Fibroblast of peridontal ligament (primary cell): ENCODE results near the gene EFEMP2.

Source experiments
- DNase-seq: peaks from one replicate; pipeline ENCODE4 v3.0.0-alpha.2; 2010; ENCODE audit errors: extremely low read depth

Gene EFEMP2

DNA sequence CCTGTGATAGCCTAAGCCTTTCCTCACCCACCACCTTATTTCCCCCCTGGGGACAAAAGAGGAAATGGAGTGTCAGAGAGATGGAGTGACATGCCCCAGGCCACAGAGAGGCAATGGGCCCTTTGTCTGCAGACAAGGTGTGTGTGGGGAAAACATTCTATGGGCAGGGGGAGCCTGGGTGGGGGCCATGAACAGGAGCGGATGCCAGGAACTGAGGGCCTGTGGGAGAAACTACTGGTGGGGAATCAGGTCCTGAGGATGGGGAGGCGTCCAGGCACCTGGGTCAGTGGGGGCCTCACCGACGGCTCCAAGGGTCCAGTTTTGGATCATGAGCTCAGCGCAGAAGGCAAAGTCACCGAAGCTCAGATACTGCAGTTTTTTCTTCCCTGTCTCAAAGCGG is 12.6 kb upstream of the EFEMP2 start:
- DNase-seq = no peak

DNA sequence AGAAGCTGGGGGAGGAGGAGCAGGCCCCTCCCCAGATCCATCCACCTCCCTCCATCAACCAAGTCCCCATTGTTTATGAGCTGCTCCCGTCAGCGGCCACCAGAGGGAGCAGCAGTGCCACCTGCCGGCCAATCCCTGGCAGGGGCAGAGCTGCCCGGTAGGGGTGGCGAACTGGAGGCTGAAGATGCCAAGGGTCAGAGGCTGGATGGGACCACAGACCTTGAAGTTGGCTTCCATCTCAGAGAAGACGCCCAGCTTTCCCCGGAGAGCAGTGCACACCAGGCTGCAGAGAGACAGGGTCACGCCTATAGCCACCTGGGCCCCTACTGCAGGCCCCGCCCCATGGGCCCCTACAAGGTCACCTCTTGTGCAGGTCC is 12.1 kb upstream of the EFEMP2 start:
- DNase-seq = peak; percentile 66

DNA sequence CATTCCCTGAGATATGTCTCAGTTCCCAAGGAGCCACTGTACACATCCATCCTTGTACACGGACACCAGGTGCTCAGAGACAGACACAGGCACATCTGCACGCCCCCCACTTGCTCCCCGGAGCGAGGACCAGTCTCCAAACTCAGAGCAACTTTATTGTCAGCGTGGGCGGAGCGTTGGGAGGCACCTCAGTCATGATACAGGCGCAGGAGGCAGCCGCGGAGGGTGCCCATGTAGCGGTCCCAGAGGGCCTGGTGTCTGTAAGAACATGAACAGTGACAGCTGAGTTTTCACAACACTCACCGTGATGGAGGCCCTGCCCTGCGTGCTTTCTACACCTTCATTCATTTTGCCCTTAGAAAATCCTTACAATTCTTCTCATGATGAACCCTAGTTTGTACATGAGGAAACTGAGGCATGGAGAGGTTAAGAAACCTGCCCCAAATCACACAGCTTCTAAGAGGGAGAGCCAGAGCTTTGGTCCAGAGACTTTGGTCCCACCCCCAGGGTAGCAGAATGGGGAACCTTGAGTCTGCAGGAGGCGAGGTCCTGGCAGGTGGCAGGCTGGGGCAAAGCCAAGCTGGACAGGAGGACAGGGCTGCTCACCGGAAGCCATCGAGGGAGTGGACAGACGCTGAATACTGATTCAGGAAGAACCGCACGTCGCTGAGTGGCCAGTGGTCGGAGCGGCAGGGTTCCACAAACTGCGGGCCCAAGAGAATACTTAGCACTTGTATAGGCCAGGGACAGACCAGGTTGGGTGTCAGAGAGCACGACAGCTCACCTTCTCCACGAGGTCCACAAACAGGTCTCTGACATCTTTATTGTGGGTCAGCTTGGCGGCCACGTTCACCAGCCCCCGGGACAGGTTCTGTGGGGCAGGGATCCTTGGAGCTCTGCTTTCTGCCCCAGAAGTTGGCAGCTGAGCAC is 11.5 kb upstream of the EFEMP2 start:
- DNase-seq = no peak

DNA sequence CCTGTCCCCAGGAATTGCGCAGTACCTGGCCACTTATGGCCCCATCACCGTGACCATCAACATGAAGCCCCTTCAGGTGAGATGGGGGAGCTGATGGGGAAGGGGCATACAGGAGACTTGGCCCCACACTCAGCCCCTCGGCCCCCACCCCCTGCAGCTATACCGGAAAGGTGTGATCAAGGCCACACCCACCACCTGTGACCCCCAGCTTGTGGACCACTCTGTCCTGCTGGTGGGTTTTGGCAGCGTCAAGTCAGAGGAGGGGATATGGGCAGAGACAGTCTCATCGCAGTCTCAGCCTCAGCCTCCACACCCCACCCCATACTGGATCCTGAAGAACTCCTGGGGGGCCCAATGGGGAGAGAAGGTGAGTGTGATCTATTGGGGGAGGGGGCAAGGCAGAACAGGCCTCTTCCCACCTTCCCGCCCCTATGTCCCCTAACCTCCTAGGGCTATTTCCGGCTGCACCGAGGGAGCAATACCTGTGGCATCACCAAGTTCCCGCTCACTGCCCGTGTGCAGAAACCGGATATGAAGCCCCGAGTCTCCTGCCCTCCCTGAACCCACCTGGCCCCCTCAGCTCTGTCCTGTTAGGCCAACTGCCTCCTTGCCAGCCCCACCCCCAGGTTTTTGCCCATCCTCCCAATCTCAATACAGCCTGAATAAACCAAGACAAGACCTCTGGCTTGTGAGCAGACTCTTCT is 10.6 kb upstream of the EFEMP2 start:
- DNase-seq = no peak

DNA sequence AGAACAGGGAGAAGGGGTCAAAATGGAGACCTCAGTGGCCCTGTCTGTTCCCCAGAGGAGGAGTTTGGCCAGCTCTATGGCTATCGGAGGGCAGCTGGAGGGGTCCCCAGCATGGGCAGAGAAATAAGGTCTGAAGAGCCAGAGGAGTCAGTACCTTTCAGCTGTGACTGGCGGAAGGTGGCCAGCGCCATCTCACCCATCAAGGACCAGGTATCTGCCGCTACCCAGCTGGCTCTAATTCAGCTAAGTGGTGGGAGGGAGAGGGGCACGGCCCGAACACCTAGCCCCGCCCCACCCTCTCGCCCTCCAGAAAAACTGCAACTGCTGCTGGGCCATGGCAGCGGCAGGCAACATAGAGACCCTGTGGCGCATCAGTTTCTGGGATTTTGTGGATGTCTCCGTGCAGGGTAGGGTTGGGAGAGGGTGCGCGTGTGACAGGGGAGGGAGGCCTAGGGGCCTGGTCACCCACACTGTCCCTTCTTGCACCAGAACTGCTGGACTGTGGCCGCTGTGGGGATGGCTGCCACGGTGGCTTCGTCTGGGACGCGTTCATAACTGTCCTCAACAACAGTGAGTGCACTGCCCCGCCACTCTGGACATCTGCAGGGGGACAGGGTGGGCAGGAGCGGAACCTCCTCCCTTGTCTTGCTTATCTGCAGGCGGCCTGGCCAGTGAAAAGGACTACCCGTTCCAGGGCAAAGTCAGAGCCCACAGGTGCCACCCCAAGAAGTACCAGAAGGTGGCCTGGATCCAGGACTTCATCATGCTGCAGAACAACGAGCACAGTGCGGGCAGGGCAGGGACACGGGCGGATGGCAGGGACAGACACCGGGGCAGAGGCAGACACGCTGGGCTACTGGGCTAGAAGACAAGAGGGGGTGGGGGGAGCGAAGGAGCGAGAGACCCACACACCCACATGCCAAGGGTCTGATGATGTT is 9.8 kb upstream of the EFEMP2 start:
- no peak for DNase-seq

DNA sequence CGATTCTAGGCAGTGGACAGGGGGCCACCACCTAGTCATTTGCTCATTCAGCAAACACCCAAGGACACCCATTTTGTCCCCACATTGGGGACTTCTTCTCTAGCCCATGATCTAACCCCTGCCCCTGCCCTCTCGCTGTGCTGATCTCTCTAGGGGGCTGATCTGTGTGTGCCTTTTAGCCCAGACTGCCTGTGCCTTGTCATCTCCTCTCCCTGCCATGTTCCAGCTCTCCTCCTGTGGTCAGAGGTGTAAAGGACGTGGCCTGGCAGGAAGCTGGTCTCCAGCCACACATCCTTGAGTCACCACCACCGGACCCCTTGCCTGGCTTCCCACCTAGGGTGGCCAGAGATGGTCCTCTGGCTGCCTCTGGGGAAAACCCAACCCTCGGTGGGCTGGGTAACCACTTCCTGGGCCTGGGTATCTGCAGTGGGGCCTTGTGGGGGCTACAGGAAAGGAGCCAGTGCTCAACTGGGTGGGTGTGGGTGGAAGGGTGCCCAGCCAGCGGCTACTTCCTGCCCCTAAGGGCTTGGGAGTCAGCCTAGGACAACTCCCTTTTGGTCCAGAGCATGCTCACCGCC is 8.3 kb upstream of the EFEMP2 start:
- no peak for DNase-seq

DNA sequence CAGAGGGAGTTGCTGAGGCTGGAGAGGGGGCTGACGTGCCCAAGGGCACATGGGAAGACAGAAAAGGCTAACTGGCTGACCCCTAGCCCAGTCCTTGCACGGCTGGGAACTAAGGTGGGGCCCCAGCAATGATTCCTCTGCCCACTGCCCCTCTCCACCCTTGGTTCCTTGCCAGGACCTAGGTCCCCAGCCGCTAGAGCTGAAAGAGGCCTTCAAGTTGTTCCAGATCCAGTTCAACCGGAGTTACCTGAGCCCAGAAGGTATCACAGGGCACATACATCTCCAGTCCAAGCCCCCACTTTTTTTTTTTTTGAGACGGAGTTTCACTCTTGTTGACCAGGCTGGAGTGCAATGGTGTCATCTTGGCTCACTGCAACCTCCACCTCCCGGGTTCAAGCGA is 7.4 kb upstream of the EFEMP2 start:
- no peak for DNase-seq

DNA sequence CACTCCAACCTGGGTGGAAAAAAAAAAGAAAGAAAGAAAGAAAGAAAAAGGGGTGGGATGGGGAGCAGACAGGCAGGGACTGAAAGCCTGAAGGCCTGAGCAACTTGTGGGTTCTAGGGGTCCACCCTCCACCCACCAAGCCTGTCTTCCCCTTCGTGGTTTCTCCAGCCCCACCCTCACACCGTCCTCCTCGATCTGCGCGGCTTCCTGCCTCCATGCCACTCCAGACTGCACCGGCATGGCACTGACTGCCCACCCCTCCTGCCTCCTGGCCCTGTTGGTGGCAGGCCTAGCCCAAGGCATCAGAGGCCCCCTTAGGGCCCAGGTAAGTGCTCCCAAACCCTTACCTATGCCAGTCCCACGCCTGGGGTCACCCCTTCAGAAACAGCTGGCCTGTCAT is 7.0 kb upstream of the EFEMP2 start, which contains the start of gene CTSW:
Gene CTSW (plus strand): TSS at position 221 of the 400 bp plus-strand sequence. CDS start 18 bp downstream, at position 239.
- no peak for DNase-seq

DNA sequence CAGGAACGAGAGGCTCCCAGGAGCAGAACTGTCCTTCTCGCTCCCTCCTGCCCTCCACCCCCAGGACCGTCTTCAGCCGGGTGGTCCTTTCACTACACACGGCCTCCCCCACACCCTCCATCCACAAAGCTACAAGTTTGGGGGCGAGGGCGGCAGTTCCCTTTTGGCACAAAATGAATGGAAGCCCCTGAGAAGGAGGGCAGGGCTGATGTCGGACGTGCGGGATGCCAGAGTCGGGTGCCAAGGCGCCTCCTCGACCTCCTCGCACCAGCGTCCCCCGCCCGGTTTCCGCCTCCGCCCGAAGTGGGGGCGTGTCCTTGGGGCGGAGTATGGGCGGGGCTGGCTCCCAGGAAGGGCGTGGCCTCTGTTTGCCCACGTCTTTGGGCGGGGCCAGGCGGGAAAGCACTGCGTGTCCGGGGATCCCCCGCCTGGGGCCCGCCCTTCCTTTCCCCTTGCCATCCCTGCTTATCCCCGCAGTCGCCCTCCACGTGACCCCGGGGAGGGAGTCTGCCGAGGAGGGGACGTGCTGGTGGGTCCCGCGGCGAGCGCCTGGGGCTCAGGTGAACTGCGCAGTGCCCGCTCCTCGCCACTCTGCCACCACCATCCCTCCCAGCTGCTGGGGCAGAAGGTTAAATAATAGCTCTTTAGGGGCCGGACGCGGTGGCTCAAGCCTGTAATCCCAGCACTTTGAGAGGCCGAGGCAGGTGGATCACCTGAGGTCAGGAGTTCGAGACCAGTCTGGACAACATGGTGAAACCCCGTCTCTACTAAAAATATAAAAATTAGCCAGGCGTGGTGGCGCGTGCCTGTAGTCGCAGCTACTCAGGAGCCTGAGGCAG is 937 bp upstream of the EFEMP2 start:
- DNase-seq = peak; percentile 86

DNA sequence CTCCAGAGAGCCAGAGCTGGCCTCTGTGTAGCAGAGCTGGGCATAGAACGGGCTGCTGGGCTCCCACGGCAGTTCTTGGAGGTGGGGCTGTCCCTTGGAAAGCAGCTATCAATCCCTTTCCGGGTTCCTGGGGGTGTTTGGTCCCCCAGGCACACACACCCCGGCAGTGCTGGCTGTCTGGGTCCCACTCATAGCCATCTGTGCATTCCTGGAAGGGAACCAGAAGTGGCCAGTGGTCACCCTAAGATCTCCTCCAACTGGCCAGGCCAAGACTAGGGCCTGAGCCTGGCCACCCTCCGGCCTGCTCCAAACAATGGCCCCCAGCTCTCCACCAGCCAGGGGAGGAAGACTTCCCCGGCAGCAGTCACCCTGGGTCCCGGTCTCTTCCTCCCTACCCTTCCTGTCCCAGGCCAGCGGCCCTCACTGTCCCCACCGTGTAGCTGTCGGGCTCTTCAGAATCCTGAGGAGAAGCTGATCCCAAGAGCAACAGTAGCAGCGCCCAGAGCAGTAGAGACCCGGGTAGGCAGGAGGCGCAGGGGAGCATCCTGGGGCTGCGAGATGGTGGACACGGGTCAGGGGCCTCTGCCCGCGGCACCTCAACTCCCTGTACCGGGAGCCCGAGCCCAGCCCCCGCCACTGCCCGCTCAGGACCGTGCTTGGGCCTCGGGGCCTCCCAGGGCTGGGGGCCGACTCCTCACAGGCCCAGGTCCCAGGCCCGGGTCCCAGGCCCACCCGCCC is 620 bp downstream of the EFEMP2 start:
- DNase-seq = no peak

DNA sequence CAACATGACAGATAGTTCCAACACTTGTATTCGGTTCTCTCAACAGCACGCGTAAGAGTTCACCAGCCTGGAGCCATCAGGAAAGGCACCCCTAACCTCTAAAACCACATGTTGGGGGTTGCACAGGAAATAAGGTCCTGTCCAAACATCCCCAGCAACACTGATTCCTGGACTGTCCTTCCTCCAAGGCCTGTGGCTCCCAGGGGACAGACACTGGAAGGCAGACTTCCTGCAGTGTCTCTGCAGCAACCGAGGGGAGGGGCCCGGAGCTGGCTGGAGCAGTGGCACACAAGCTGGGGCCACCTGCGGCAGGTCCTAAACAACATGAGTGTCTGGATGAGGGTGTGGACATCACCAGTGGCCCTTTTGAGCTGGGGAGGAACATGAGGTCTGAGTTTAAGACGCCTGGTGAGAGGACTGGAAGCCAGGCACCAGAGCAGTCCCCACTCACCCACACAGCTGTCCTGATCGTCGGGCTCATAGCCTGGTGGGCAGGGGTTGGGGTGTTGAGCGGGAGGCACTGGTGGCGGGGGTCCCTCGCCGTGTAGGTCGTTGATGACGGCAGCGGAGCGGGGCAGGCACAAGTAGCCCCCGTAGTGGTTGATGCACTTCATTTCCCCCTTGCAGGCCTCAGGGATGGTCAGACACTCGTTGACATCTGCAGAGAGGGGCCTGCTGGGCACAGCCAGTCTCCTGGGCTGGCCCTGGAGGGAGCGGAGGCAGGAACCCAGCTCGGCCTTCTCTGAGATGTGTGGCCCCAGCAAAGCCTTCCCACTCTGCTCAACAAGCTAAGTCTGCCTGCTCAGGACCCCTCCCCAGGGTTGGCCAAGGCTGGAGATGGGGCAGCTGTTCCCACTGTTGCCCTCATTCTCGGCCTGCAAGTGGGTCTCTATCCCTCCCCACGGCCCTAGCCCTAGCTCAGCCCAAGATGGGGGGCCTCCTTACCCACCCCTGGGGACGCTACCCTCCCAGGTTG is 1.6 kb downstream of the EFEMP2 start:
- DNase-seq = no peak

DNA sequence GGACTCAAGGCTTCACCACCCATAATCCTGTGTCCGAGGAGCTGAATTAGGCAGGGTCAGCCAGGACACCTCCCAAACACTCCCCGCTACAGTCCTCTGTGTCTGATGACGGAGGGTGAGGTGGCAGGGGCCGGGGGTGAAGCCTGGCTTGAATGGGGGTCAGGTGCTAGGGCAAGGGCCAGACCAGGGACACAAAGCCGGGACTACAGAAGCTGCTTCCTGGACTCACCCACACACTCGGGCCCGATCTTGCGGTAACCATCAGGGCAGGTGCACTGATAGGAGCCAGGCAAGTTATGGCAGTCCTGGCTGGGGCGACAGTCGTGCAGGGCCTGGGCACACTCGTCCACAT is 2.3 kb downstream of the EFEMP2 start:
- no peak for DNase-seq

DNA sequence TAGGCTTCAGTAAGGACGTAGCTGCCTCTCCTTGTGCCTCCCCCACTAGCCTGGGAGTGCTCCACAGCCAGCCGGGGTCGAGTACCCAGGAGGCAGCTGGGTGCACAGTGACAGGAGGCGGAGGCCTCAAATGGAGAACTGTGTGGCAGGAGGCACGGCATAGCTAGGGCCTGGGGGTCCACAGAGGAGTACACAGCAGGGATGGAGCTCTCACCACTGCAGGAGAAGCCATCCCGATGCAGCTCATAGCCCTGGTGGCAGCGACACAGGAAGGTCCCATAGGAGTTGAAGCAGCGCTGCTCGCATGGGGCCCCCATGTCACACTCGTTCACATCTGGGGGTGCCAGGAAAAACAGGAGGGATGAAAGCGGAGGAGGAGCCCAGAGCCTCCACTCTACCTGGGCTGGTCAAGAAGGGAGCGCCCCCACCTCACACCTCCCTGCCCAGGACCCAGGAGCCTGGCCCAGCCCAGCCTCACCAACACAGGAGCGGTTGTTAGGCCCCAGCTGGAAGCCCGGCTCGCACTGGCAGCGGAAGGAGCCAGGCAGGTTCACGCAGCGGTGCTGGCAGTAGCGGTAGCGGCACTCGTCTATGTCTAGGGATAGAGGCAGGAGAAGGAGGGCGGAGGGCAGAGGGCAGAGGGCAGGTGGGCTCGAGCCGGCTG is 2.8 kb downstream of the EFEMP2 start:
- DNase-seq = no peak

DNA sequence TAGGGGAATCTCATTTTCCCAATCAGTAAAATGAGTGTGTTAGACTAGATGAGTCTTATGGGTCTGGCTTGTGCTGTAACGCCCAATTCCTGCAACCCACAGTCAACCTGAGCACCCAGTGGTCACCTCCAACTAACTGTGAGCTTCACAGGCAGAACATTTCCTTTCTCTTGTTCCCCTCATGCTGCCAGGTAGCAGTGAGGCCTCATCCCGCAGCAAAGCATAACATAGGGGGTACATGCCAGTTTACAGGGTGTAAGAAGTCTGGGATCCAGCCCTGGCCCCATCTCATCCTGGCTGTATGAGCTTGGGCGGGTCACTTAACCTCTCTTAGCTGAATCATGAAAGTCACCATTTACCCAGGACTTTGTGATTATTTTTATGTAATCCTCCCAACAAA is 3.7 kb downstream of the EFEMP2 start:
- DNase-seq = no peak

DNA sequence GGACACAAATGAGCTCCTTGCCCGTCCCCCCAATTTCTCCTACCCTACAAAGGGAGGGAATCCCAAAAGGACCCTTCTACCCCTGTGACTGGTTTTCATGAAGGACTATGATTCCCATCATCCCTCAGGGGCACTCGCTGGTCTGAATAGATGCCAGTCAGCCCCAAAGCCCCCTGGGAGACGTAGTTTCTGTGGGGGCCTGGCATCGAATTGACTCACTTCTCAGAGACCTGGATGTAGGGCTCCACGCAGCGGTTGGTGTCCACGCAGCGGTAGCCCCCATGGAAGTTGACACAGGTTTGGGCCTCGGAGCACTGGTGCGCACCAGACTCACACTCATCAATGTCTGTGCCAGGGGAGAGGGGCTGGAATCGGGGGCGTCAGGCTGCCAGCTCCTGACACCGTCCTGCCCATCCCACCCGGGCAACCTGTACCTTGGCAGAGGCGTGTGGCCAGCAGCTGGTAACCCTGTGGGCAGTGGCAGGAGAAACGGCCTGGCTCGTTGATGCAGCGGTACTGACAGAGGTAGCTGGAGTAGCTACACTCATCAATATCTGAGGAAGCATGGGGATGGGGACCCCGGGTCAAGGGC is 4.4 kb downstream of the EFEMP2 start:
- no peak for DNase-seq

DNA sequence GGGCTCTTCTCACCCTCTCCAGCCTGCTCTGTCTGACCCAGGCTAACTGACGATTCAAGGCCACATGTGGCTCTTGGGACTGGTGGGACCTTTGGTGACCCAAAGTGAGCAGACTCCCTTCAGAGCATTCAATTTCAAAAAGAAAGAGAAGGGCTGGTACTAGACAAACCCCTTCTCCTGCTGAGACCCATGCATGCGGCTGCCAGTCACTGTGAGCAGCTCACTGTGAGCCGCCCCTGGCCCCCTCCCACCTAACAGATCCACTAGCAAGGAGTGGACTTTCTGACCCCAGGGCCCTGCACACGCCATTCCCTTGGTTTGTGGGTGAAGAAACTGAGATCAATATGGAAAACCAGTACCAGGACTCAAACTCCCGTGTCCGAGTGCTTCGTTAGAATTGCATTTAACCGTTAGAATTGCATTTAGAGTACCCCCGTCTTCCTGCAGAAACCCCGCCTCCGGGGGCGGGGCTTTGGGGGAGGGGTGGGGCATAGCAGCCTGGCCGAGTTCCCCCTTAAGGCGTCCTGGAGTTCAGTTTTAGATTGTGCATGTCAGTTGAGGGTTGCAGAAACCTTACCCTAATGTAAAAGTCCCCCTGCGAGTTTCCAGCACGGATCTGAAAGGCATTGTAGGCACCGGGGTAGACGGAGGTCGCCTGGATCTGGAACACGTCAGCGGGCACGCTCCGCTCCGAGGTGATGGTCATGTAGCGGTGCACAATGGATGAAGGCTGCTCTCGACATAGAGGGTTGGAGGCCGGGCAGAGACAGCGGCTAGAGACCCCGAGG is 5.1 kb downstream of the EFEMP2 start:
- no peak for DNase-seq
